PC-3 (cell line): ENCODE data around the gene IFNG.

ENCODE experiments used
- CTCF ChIP-seq: fragments of 300-600 bp; sonication (generic); conservative IDR thresholded peaks from 2 replicates; pipeline ENCODE4 v1.5.1; 2017; ENCODE audit warnings: antibody characterized with exemption, low read depth, mild to moderate bottlenecking, low read length
- EZH2 ChIP-seq: fragments of 300-600 bp; sonication (generic); IDR thresholded peaks from one replicate; pipeline ENCODE4 v1.6.1; 2017; ENCODE audit warnings: antibody characterized with exemption, mild to moderate bottlenecking, low read length; ENCODE audit not compliant: unreplicated experiment
- EZH2phosphoT487 ChIP-seq: fragments of 300-600 bp; sonication (generic); IDR thresholded peaks from 2 replicates; pipeline ENCODE4 v1.6.1; 2018; ENCODE audit warnings: mild to moderate bottlenecking, antibody characterized with exemption, low read length, borderline replicate concordance

- TF ChIP-seq CTCF (no peak), EZH2phosphoT487 (no peak), EZH2 (no peak)
These were observed 20.5 kb downstream of the IFNG start for GRCh38 chr12:68139001-68139400.
